Keratinocyte (primary cell): ENCODE results near the gene IL23A. TPM values are rescaled to one million over a fixed set of nuclear protein-coding genes. Genes with fewer than 3 reads are reported as not detected.

ENCODE experiments used
- DNase-seq: peaks from one replicate; pipeline ENCODE4 v3.0.0-alpha.2; 2011; ENCODE audit warnings: low read depth, missing footprints, low spot score
- FAIRE-seq: peaks from 2 replicates; lab custom pipeline; 2011; peaks lifted over from hg19 to GRCh38; lab: Jason Lieb, UNC
- H2AFZ ChIP-seq: 2 replicates; pipeline ENCODE4 v1.6.0; 2012; ENCODE audit warnings: low read length, control low read depth, inconsistent platforms; ENCODE audit not compliant: control insufficient read depth
- H3K27ac ChIP-seq: 2 replicates; pipeline ENCODE4 v1.5.1; 2011; ENCODE audit warnings: low read length; ENCODE audit not compliant: control insufficient read depth, insufficient read depth
- H3K27me3 ChIP-seq: 3 replicates; pipeline ENCODE4 v1.6.0; 2011; ENCODE audit warnings: low read length; ENCODE audit not compliant: control insufficient read depth, insufficient read depth; ENCODE audit errors: extremely low read depth
- H3K36me3 ChIP-seq, 2 experiments: 2 replicates in 1 of 2; 3 replicates in 1 of 2; pipeline ENCODE4 v1.5.1; 2011; ENCODE audit warnings: low read length in 2 of 2, mild to moderate bottlenecking in 1 of 2; ENCODE audit not compliant: control insufficient read depth in 2 of 2, insufficient read depth in 2 of 2; ENCODE audit errors: extremely low read depth in 1 of 2
- H3K4me1 ChIP-seq: 3 replicates; pipeline ENCODE4 v1.5.1; 2011; ENCODE audit warnings: low read length; ENCODE audit not compliant: control insufficient read depth, insufficient read depth; ENCODE audit errors: extremely low read depth
- H3K4me2 ChIP-seq: 3 replicates; pipeline ENCODE4 v1.6.0; 2011; ENCODE audit warnings: low read depth, low read length; ENCODE audit not compliant: control insufficient read depth, insufficient read depth; ENCODE audit errors: extremely low read depth
- H3K4me3 ChIP-seq, 3 experiments: fragments of 200-600 bp in 1 of 3; sonication (generic) in 1 of 3; 2 replicates in 2 of 3; 3 replicates in 1 of 3; pipeline ENCODE4 v1.5.1; 2011 to 2016; ENCODE audit warnings: low read length in 3 of 3, mild to moderate bottlenecking in 3 of 3, control low read depth in 2 of 3, inconsistent platforms in 1 of 3, low read depth in 1 of 3, mixed read lengths in 1 of 3, mixed run types in 1 of 3, moderate library complexity in 1 of 3; ENCODE audit not compliant: control insufficient read depth in 2 of 3, insufficient read depth in 2 of 3; ENCODE audit errors: extremely low read depth in 1 of 3
- H3K79me2 ChIP-seq: 2 replicates; pipeline ENCODE4 v1.6.0; 2012; ENCODE audit warnings: low read length; ENCODE audit not compliant: control insufficient read depth, insufficient read depth
- H3K9ac ChIP-seq: 3 replicates; pipeline ENCODE4 v1.6.0; 2011; ENCODE audit warnings: low read length; ENCODE audit not compliant: control insufficient read depth, insufficient read depth; ENCODE audit errors: extremely low read depth
- H3K9me1 ChIP-seq: 3 replicates; pipeline ENCODE4 v1.6.0; 2011; ENCODE audit warnings: low read length; ENCODE audit not compliant: control insufficient read depth, insufficient read depth; ENCODE audit errors: extremely low read depth
- H3K9me3 ChIP-seq: 2 replicates; pipeline ENCODE4 v1.5.1; 2012; ENCODE audit warnings: low read depth, low read length; ENCODE audit not compliant: control insufficient read depth
- H4K20me1 ChIP-seq: 3 replicates; pipeline ENCODE4 v1.6.0; 2011; ENCODE audit warnings: low read length; ENCODE audit not compliant: control insufficient read depth, insufficient read depth; ENCODE audit errors: extremely low read depth
- CTCF ChIP-seq, 3 experiments: IDR thresholded peaks in 1 of 3; conservative IDR thresholded peaks in 1 of 3; optimal IDR thresholded peaks in 1 of 3; 2 replicates in 2 of 3; 3 replicates in 1 of 3; pipeline versions ENCODE3 to v1.5.1; 2011; ENCODE audit warnings: low read length in 3 of 3, mild to moderate bottlenecking in 3 of 3, moderate library complexity in 2 of 3, control low read depth in 1 of 3, inconsistent platforms in 1 of 3; ENCODE audit not compliant: insufficient read depth in 2 of 3; ENCODE audit errors: extremely low read depth in 1 of 3
- EZH2 ChIP-seq: IDR thresholded peaks from one replicate; pipeline ENCODE4 v1.6.1; 2012; ENCODE audit warnings: inconsistent platforms, mild to moderate bottlenecking, low read length, moderate library complexity
- dilution Hi-C: fragments of 300-500 bp; cut with MboI; formaldehyde crosslinking; loops from one replicate; pipeline ENCODE4 v1.7.0; 2020; ENCODE audit warnings: low sequenced_read_pairs; ENCODE audit not compliant: extremely low pct_ligation_motif_present
- polyA minus RNA-seq, 3 experiments: library from RNA; depleted of rRNA, polyadenylated mRNA; stranded (reverse); fragments of >200 nt; gene quantifications; 1 replicate in 1 of 3; 2 replicates in 1 of 3; 3 replicates in 1 of 3; pipeline ENCODE4 v1.2.3, GENCODE V29; 2011
- polyA plus RNA-seq, 5 experiments: library from polyadenylated mRNA; depleted of rRNA in 3 of 5; stranded (reverse) in 3 of 5; stranded (forward) in 1 of 5; unstranded in 1 of 5; fragments of >200 nt; gene quantifications; 1 replicate in 1 of 5; 2 replicates in 3 of 5; 3 replicates in 1 of 5; pipeline versions ENCODE4 v1.2.1 to v1.2.3, GENCODE V29; 2011 to 2012; ENCODE audit warnings: missing spikeins in 2 of 5, low read depth in 1 of 5, low replicate concordance in 1 of 5

IL23A gene
- polyA plus RNA-seq (0.68 to 1.6 TPM (median 1.5 TPM) in 3 replicates), polyA minus RNA-seq (not detected in 3 replicates)
- not detected for polyA plus RNA-seq (2011; ENCODE audit: low read depth)
- polyA plus RNA-seq (2011; cell fraction: cytosol; rRNA removed), result 0.30 and 0.63 TPM in 2 replicates
- polyA plus RNA-seq (2011; cell fraction: nucleus; rRNA removed), result 0.69 and 0.80 TPM in 2 replicates
- 0.58 and 1.7 TPM in 2 replicates for polyA plus RNA-seq (2012; ENCODE audit: low replicate concordance)
- polyA minus RNA-seq (2011; cell fraction: cytosol; rRNA and poly(A)+ RNA removed), result not detected
- not detected in 2 replicates for polyA minus RNA-seq (2011; cell fraction: nucleus; rRNA and poly(A)+ RNA removed)

- Histone ChIP-seq H2AFZ (peak within 1 kb of the TSS; percentile 79), H3K4me2 (peak within 1 kb of the TSS; percentile 74), H3K27me3 (no peaks in the 10 kb centered on the region), H3K9ac (peak within 1 kb of the TSS; percentile 74), H3K79me2 (no peaks in the 10 kb centered on the region), H3K4me3 (peak within 1 kb of the TSS in 2 of 3 experiments; percentile 4 to 25), H4K20me1 (no peaks in the 10 kb centered on the region), H3K9me3 (no peaks in the 10 kb centered on the region), H3K27ac (peak within 1 kb of the TSS; percentile 91), H3K4me1 (peaks cover 22% of the 10 kb centered on the region), H3K36me3 (peaks cover 6 to 13% of the 10 kb centered on the region in 2 experiments), H3K9me1 (no peaks in the 10 kb centered on the region)
- dilution Hi-C loops, result no loop called here
- FAIRE-seq (peak; percentile 69), DNase-seq (peak; percentile 90)
- TF ChIP-seq CTCF (optimal IDR thresholded peaks at IDR 0.05 in 1 of 3, IDR thresholded peaks at IDR 0.05 in 1 of 3, conservative IDR thresholded peaks at IDR 0.05 in 1 of 3; ENCODE audit: extremely low read depth in 1 of 3, insufficient read depth in 2 of 3, low read length in 3 of 3) (no peak), EZH2 (no peak)
Observed at GRCh38 chr12:56338308-56339157, at the start of gene IL23A. Gene IL23A (plus strand): TSS chr12:56338884. CDS start chr12:56339045, 161 bp downstream.

GRCh38 chr12:56293795-56294194, 44.9 kb upstream of the IL23A start:
- Histone ChIP-seq H3K4me2 (no peak overlapping the region), H3K27ac (no peak overlapping the region), H3K79me2 (peaks cover 74% of the 10 kb centered on the region), H3K9me3 (no peaks in the 10 kb centered on the region), H3K9me1 (no peaks in the 10 kb centered on the region), H3K36me3 (peaks cover 9% of the 10 kb centered on the region in 2 experiments), H3K4me1 (peaks cover 25% of the 10 kb centered on the region), H3K9ac (no peak overlapping the region), H3K4me3 (no peak overlapping the region), H2AFZ (no peak overlapping the region), H3K27me3 (no peaks in the 10 kb centered on the region), H4K20me1 (peaks cover 4% of the 10 kb centered on the region)
- dilution Hi-C loops, result no loop called here
- DNase-seq (no peak), FAIRE-seq (no peak)
- TF ChIP-seq EZH2 (no peak), CTCF (optimal IDR thresholded peaks at IDR 0.05 in 1 of 3, IDR thresholded peaks at IDR 0.05 in 1 of 3, conservative IDR thresholded peaks at IDR 0.05 in 1 of 3; ENCODE audit: extremely low read depth in 1 of 3, insufficient read depth in 2 of 3, low read length in 3 of 3) (no peak)
